SIG-M5 treated with dmso at 0.1 percent for 504 hours (cell line): ENCODE results near the gene EVI5L.

Source experiments
- DNase-seq: peaks from one replicate; lab custom pipeline; 2025; ENCODE audit not compliant: unreplicated experiment; lab: John Stamatoyannopoulos, UW

The EVI5L gene

DNA sequence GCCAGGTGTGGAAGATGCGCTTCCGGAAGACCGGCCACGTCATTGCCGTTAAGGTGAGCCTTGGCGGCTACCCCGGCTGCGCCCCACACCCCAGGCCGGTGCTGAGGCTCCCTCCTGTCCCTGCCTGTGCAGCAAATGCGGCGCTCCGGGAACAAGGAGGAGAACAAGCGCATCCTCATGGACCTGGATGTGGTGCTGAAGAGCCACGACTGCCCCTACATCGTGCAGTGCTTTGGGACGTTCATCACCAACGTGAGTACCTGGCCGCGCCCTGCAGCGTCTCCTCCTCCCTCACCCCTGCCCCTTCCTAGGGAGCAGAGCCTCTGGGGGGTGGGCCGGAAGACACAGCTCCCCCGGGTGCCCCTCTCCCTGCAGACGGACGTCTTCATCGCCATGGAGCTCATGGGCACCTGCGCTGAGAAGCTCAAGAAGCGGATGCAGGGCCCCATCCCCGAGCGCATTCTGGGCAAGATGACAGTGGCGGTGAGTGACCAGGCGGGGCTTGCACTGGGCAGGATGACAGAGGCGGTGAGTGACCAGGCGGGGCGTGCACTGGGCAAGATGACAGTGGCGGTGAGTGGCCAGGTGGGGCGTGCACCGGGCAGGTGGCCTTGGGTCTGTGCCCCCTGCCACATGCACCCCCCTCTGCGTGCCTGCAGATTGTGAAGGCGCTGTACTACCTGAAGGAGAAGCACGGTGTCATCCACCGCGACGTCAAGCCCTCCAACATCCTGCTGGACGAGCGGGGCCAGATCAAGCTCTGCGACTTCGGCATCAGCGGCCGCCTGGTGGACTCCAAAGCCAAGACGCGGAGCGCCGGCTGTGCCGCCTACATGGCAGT lies 80.5 kb downstream of the EVI5L start:
- DNase-seq, result no peak

DNA sequence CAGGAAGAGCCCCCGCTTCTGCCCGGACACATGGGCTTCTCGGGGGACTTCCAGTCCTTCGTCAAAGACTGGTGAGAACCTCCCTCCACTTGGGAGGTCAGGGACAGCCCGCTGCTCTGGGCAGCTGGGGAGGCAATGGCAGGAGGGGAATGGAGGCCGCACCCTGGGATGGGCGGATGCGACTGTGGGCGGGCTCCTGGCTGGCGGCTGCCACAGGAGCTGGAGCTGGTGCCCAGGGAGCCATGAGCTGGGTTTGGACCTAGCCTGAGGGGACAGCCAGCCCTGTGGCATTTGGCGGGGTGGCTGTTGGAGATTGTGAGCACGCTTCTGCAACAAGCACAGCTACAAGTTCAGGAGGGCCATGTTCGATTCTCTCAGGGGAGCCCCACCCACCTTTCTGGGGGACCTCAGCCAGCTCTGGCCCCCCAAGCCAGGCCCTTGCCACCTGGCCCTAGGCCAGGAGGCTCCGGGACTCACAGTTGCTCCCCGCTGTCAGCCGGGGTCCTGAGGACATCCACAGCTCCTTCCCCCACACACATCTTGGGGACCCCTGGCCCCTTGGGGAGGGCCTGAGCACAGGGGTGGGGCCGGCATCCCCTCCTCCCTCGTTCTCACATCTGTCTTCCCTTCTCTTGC lies 81.6 kb downstream of the EVI5L start:
- no peak for DNase-seq

DNA sequence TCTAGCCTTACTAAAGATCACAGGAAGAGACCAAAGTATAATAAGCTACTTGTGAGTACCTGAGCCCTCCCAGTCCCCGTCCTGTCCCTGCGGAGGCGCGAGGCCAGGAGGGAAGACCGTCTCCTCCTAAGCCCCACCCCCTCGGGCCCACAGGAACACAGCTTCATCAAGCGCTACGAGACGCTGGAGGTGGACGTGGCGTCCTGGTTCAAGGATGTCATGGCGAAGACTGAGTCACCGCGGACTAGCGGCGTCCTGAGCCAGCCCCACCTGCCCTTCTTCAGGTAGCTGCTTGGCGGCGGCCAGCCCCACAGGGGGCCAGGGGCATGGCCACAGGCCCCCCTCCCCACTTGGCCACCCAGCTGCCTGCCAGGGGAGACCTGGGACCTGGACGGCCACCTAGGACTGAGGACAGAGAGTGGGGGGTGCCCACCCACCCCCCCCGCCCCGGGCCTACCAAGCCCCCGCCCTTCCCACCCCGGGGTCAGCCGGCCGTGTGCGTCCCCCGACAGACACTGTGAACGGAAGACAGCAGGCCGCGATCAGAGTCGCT lies 82.2 kb downstream of the EVI5L start:
- no peak for DNase-seq

DNA sequence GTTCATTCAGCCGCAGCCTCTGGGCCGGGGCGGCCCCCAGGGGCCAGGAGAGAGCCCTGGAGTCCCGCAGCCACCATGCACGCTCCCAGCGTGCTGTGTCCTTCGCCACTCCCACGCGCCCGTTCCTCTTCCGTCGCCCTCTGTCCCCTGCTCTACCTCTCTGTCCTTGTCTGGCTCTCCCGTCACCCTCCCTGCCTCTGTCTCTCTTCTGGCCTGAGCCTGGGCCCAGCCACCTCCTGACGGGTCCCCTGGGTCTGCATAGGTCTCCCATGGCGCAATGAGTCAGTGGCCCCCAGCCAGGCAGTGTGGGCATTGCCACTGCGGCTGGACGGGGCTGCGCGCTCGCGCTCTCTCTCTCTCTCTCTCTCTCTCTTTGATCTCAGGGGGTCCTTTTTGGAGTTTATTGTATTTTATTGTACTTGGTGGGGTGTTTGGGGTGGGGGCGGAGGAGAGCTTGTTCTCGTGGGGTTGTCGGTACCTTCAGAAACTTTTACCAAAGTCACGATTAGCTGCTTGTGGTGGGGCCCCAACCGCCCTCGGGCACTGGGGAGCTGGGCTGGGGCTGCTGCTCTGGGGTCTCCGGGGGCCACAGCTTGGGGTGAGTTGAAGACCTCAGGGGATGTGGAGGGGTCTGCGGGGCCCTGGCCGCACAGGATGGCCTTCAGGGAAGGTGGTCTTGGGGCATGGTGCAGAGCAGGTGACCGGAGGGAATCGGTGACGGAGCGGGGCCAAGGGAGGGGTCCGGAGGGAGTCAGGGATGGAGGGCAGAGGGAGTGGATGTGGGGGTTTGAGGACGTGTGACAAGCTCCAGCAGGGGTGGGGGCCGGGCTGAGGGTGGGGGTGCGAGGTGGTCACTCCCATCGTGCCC lies 82.9 kb downstream of the EVI5L start:
- no peak for DNase-seq

DNA sequence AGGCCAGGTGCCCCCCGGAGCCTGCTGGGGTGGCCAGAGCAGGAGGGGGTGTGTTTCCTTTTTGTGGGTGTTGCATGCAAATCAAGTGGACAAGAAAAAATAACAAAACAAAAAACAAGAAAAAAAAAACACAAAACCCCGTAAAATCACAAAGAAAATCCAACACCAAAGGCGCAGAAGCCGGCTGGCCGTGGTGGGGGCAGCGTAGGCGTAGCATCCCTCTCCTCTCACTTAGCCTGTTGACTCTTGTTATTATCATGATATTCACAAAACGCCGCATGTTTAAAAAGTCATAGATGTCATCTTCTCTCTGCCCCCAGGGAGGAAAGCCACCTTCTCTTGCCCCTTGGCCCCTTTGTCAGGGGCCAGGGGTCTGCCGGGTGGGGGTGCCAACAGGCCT lies 83.6 kb downstream of the EVI5L start:
- DNase-seq, result no peak

DNA sequence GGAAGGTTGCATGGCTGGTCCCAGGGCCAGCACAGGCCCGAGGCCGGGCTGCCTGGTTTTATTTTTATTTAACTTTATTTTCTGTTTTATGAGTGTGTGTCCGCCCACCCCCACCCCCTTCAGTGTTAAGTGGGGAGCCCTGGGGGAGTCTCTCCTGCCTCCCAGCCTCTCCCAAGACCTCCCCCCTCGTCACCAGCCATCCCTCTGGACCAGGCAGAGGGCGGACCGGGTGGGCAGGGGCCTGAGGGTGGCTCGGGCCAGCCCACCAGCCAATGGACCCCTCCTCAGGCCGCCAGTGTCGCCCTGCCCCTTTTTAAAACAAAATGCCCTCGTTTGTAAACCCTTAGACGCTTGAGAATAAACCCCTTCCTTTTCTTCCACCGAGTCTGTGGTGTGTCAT lies 84.1 kb downstream of the EVI5L start:
- no peak for DNase-seq
